Measurements from ENCODE around the gene CCDC190.

DNA sequence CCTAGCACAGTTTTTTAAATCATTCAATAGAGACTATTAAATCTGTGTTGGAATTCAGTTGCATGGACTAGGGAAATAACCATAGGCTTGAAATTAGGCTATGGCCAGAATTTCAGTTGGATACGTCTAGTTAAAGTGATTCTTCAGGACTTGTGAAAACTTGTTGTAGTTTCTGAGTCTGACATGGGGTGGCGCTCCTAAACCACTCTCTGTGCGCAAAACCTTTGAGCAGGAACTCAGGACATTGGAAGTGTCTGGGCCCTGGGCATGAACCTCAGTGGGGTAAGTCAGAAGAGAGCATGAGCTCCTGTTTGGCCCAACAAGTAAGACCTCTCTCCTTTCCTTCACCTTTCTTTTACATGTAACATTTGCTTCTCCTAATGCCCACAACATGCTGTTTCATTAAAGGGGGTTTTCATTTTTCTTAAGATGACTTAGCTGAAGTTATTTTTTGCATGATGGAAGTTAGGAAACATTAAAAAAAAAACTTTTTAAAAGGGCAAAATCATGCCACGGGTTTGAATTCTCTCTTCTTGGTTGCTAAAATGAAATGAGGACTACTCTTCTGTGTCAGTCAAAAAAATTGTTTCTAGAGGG lies 17.1 kb upstream of the CCDC190 start:
- TF ChIP-seq, protein P1, sequence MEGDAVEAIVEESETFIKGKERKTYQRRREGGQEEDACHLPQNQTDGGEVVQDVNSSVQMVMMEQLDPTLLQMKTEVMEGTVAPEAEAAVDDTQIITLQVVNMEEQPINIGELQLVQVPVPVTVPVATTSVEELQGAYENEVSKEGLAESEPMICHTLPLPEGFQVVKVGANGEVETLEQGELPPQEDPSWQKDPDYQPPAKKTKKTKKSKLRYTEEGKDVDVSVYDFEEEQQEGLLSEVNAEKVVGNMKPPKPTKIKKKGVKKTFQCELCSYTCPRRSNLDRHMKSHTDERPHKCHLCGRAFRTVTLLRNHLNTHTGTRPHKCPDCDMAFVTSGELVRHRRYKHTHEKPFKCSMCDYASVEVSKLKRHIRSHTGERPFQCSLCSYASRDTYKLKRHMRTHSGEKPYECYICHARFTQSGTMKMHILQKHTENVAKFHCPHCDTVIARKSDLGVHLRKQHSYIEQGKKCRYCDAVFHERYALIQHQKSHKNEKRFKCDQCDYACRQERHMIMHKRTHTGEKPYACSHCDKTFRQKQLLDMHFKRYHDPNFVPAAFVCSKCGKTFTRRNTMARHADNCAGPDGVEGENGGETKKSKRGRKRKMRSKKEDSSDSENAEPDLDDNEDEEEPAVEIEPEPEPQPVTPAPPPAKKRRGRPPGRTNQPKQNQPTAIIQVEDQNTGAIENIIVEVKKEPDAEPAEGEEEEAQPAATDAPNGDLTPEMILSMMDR (IDR thresholded peaks at IDR 0.05 in 2 of 3, conservative IDR thresholded peaks at IDR 0.05 in 1 of 3; ENCODE audit: insufficient read depth in 2 of 3, low read depth in 1 of 3, low read length in 3 of 3), result peak; percentile 77 to 88 (median 84)
- TF ChIP-seq HMG20A (CRISPR knock-in tag; conservative IDR thresholded peaks at IDR 0.05) (no peak), RFX5 (IDR thresholded peaks at IDR 0.05; ENCODE audit: low read depth, low read length) (no peak)
- TF ChIP-seq, protein P2, sequence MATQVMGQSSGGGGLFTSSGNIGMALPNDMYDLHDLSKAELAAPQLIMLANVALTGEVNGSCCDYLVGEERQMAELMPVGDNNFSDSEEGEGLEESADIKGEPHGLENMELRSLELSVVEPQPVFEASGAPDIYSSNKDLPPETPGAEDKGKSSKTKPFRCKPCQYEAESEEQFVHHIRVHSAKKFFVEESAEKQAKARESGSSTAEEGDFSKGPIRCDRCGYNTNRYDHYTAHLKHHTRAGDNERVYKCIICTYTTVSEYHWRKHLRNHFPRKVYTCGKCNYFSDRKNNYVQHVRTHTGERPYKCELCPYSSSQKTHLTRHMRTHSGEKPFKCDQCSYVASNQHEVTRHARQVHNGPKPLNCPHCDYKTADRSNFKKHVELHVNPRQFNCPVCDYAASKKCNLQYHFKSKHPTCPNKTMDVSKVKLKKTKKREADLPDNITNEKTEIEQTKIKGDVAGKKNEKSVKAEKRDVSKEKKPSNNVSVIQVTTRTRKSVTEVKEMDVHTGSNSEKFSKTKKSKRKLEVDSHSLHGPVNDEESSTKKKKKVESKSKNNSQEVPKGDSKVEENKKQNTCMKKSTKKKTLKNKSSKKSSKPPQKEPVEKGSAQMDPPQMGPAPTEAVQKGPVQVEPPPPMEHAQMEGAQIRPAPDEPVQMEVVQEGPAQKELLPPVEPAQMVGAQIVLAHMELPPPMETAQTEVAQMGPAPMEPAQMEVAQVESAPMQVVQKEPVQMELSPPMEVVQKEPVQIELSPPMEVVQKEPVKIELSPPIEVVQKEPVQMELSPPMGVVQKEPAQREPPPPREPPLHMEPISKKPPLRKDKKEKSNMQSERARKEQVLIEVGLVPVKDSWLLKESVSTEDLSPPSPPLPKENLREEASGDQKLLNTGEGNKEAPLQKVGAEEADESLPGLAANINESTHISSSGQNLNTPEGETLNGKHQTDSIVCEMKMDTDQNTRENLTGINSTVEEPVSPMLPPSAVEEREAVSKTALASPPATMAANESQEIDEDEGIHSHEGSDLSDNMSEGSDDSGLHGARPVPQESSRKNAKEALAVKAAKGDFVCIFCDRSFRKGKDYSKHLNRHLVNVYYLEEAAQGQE (IDR thresholded peaks at IDR 0.05; ENCODE audit: borderline replicate concordance), result peak; percentile 70
- TF ChIP-seq, protein P2 (CRISPR knock-in tag; IDR thresholded peaks at IDR 0.05; ENCODE audit: low read depth), result no peak

All from K562 (cell line).